ENCODE measurements around the gene NXT1.

DNA sequence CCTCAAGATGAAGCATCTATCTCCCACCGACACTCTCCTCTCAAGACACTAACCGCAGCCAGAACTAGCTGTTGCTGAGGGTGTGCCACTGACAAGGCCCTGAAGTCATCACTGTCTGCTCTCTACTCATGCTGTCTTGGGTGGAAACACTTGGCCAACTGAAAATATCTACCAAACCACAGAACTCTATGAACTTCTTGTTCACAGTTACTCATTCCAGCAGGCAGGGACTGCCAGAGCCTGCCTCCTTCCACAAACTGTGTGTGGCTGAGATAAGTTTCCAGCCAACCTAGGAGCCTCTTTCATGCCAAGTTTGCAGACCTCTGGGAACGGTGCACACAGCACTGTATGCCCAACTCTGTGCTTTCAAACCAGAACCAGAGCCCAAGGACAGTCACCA lies 45.5 kb upstream of the NXT1 start:
- TF ChIP-seq EZH2 (IDR thresholded peaks at IDR 0.05; ENCODE audit: borderline replicate concordance, low read depth, low read length, severe bottlenecking), result no peak
- TF ChIP-seq, protein P1, sequence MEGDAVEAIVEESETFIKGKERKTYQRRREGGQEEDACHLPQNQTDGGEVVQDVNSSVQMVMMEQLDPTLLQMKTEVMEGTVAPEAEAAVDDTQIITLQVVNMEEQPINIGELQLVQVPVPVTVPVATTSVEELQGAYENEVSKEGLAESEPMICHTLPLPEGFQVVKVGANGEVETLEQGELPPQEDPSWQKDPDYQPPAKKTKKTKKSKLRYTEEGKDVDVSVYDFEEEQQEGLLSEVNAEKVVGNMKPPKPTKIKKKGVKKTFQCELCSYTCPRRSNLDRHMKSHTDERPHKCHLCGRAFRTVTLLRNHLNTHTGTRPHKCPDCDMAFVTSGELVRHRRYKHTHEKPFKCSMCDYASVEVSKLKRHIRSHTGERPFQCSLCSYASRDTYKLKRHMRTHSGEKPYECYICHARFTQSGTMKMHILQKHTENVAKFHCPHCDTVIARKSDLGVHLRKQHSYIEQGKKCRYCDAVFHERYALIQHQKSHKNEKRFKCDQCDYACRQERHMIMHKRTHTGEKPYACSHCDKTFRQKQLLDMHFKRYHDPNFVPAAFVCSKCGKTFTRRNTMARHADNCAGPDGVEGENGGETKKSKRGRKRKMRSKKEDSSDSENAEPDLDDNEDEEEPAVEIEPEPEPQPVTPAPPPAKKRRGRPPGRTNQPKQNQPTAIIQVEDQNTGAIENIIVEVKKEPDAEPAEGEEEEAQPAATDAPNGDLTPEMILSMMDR (IDR thresholded peaks at IDR 0.05; ENCODE audit: borderline replicate concordance, extremely low read depth, low read length, poor library complexity, severe bottlenecking), result no peak

Measured in DND-41 (cell line).